K562 (cell line): ENCODE measurements around the gene TEDDM1. TPM values are rescaled to one million over a fixed set of nuclear protein-coding genes. Genes with fewer than 3 reads are reported as not detected.

Experiments
- CHD2 ChIP-seq: IDR thresholded peaks from 2 replicates; pipeline ENCODE4 v1.6.1; 2011; ENCODE audit warnings: low read depth, low read length
- CREB1 ChIP-seq, 2 experiments: sonication (generic) in 1 of 2; formaldehyde crosslinking in 1 of 2; IDR thresholded peaks; 2 replicates each; pipeline versions ENCODE4 v1.6.1 to v1.8.0; 2012 to 2022; ENCODE audit warnings: inconsistent platforms in 1 of 2, mild to moderate bottlenecking in 1 of 2, missing genetic modification reagents in 1 of 2, moderate library complexity in 1 of 2
- ELF4 ChIP-seq: fragments of 450-650 bp; formaldehyde crosslinking; IDR thresholded peaks from 2 replicates; pipeline ENCODE4 v1.4.0; 2022; ENCODE audit warnings: missing genetic modification characterization
- ERF ChIP-seq: fragments of 450-650 bp; formaldehyde crosslinking; IDR thresholded peaks from 2 replicates; pipeline ENCODE4 v1.4.0; 2020; ENCODE audit warnings: mild to moderate bottlenecking, mixed read lengths
- FOXA3 ChIP-seq, 2 experiments: fragments of 450-650 bp in 1 of 2; sonication (generic) in 1 of 2; formaldehyde crosslinking; IDR thresholded peaks in 1 of 2; conservative IDR thresholded peaks in 1 of 2; 2 replicates each; pipeline versions ENCODE4 v1.4.0 to v1.8.0; 2020 to 2022; ENCODE audit warnings: mild to moderate bottlenecking in 2 of 2, missing genetic modification reagents in 1 of 2
- GATA2 ChIP-seq: sonication (generic); formaldehyde crosslinking; IDR thresholded peaks from 2 replicates; pipeline ENCODE4 v1.4.0; 2020; ENCODE audit warnings: mild to moderate bottlenecking, missing genetic modification reagents
- HDAC2 ChIP-seq: fragments of 450-650 bp; IDR thresholded peaks from 2 replicates; pipeline ENCODE4 v1.6.1; 2016; ENCODE audit warnings: mild to moderate bottlenecking
- MYNN ChIP-seq, 2 experiments: sonication (generic); formaldehyde crosslinking in 1 of 2; IDR thresholded peaks; 2 replicates each; pipeline versions ENCODE4 v1.5.0 to v1.6.1; 2016 to 2020; ENCODE audit warnings: antibody characterized with exemption in 1 of 2, missing genetic modification reagents in 1 of 2
- NR1H2 ChIP-seq: sonication (generic); formaldehyde crosslinking; IDR thresholded peaks from 2 replicates; pipeline ENCODE4 v1.4.0; 2020; ENCODE audit warnings: mild to moderate bottlenecking, missing genetic modification reagents
- POLR2AphosphoS2 ChIP-seq: IDR thresholded peaks from 2 replicates; pipeline ENCODE4 v1.6.1; 2012; ENCODE audit warnings: low read length, improper control_type of control experiment
- POLR2B ChIP-seq: fragments of 450-650 bp; IDR thresholded peaks from 2 replicates; pipeline ENCODE4 v1.6.1; 2018; ENCODE audit warnings: low read depth; ENCODE audit not compliant: partially characterized antibody
- PTBP1 ChIP-seq: fragments of 200-400 bp; formaldehyde crosslinking; IDR thresholded peaks from 2 replicates; pipeline ENCODE4 v1.6.1; 2017; ENCODE audit warnings: low read depth, low read length
- polyA plus RNA-seq, 8 experiments: library from polyadenylated mRNA; depleted of rRNA in 4 of 8; stranded (reverse) in 5 of 8; unstranded in 3 of 8; fragments of >200 nt; fragmentation: Nextera tagmentation in 2 of 8; fragmentation: Illumina TruSeq in 1 of 8; extraction: Ambion mirVana in 2 of 8; extraction: Trizol in 1 of 8; gene quantifications; 2 replicates each; pipeline versions ENCODE4 v1.2.1 to v1.2.3, GENCODE V29; 2011 to 2014; ENCODE audit warnings: inconsistent platforms in 1 of 8, missing spikeins in 1 of 8
- total RNA-seq, 7 experiments: library from RNA; depleted of rRNA in 6 of 7; stranded (reverse); fragments of >200 nt in 6 of 7; fragmentation: Illumina TruSeq in 2 of 7; extraction: Trizol in 2 of 7; gene quantifications; 2 replicates each; pipeline versions ENCODE4 v1.2.1 to v1.2.3, GENCODE V29; 2011 to 2021; ENCODE audit warnings: low replicate concordance in 1 of 7
- TF ChIP-seq, protein P1 (sequence below): fragments of 450-650 bp; formaldehyde crosslinking; IDR thresholded peaks from 2 replicates; pipeline ENCODE4 v1.4.0; 2020; ENCODE audit warnings: mild to moderate bottlenecking, moderate library complexity
- TF ChIP-seq, protein P2 (sequence below), 2 experiments: fragments of 450-650 bp; IDR thresholded peaks; 2 replicates each; pipeline ENCODE4 v1.6.1; 2016
- TF ChIP-seq, protein P3 (sequence below), 2 experiments: fragments of 450-650 bp in 1 of 2; IDR thresholded peaks; 2 replicates each; pipeline ENCODE4 v1.6.1; 2011 to 2017; ENCODE audit warnings: low read depth in 2 of 2, antibody characterized with exemption in 1 of 2, borderline replicate concordance in 1 of 2, low read length in 1 of 2, mild to moderate bottlenecking in 1 of 2, mixed read lengths in 1 of 2; ENCODE audit not compliant: control insufficient read depth in 1 of 2
- TF ChIP-seq, protein P4 (sequence below): fragments of 450-650 bp; IDR thresholded peaks from 2 replicates; pipeline ENCODE4 v1.7.1; 2018; ENCODE audit warnings: mild to moderate bottlenecking, low read depth; ENCODE audit not compliant: partially characterized antibody

Gene TEDDM1
- total and polyA plus RNA-seq, 9 of the 15 experiments (the other 6 are each of a cell fraction or from before 2014, with no cell fraction given), result not detected

DNA sequence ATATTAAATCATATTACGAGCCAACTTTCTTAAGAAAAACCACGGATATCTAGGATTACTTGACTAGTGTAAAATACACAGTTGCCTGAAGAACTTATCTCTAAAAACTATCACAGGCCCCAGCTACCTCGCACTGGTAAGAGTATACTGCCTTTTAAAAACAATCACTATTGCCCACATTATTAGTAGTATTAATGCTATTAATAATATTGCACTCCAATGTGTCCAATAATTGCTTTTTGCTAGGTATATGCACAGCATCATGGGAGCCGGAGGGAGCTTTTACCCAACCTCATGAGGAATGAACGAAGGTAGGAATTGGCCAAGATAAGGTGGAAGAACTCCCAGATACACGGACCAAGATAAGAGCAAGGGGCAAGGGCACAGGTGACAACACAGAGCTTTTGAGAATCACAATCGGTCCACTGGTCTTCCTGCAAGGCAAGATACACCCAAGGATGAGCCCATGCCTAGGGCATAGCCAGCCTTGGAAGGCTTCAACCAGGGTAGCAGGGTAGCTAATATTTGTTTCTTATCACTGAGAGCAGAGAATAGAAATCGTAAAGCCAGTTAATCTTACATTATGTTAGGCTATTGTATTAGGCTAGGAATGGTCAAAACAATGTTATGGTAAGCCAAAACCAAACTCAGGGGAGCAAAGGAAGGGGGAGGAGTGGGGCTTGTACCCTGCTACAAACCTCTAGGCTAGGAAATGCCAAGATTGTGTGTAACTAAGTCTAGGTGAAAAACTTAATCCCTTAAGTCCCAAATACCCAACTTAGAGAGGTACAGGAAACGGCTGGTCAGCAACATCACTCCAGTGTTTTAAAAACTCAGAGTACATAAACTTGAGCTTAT lies 18.3 kb downstream of the TEDDM1 start (continued):
- TF ChIP-seq ERF (CRISPR knock-in tag) (peak; percentile 59; the same call in 1 of the 2 replicates), ELF4 (peak; percentile 63; the same call in 1 of the 2 replicates), CREB1 (IDR thresholded peaks at IDR 0.05) (no peak), CREB1 (CRISPR knock-in tag; IDR thresholded peaks at IDR 0.05) (no peak), MYNN (IDR thresholded peaks at IDR 0.05) (peak; percentile 50; the same call in 1 of the 2 replicates), MYNN (CRISPR knock-in tag; IDR thresholded peaks at IDR 0.05) (no peak), FOXA3 (CRISPR knock-in tag; conservative IDR thresholded peaks at IDR 0.05 in 1 of 2, IDR thresholded peaks at IDR 0.05 in 1 of 2) (0 out of 4 replicates have a peak, but pooled peaks of 1 of the 2 experiments have one; percentile 12), POLR2B (peak; percentile 56), PTBP1 (no peak), POLR2AphosphoS2 (peak; percentile 93), GATA2 (CRISPR knock-in tag) (peak; percentile 28; the same call in 1 of the 2 replicates), HDAC2 (no peak), CHD2 (peak; percentile 1; the same call in 1 of the 2 replicates), NR1H2 (CRISPR knock-in tag) (no peak)
- TF ChIP-seq, protein P1, sequence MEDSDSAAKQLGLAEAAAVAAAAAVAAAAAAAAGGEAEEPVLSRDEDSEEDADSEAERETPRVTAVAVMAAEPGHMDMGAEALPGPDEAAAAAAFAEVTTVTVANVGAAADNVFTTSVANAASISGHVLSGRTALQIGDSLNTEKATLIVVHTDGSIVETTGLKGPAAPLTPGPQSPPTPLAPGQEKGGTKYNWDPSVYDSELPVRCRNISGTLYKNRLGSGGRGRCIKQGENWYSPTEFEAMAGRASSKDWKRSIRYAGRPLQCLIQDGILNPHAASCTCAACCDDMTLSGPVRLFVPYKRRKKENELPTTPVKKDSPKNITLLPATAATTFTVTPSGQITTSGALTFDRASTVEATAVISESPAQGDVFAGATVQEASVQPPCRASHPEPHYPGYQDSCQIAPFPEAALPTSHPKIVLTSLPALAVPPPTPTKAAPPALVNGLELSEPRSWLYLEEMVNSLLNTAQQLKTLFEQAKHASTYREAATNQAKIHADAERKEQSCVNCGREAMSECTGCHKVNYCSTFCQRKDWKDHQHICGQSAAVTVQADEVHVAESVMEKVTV (CRISPR knock-in tag), result 0 out of 2 replicates have a peak, but pooled peaks have one; percentile 13
- TF ChIP-seq, protein P2, sequence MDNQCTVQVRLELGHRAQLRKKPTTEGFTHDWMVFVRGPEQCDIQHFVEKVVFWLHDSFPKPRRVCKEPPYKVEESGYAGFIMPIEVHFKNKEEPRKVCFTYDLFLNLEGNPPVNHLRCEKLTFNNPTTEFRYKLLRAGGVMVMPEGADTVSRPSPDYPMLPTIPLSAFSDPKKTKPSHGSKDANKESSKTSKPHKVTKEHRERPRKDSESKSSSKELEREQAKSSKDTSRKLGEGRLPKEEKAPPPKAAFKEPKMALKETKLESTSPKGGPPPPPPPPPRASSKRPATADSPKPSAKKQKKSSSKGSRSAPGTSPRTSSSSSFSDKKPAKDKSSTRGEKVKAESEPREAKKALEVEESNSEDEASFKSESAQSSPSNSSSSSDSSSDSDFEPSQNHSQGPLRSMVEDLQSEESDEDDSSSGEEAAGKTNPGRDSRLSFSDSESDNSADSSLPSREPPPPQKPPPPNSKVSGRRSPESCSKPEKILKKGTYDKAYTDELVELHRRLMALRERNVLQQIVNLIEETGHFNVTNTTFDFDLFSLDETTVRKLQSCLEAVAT (IDR thresholded peaks at IDR 0.05), result 0 out of 4 replicates have a peak, but pooled peaks of 1 of the 2 experiments have one; percentile 60
- TF ChIP-seq, protein P3, sequence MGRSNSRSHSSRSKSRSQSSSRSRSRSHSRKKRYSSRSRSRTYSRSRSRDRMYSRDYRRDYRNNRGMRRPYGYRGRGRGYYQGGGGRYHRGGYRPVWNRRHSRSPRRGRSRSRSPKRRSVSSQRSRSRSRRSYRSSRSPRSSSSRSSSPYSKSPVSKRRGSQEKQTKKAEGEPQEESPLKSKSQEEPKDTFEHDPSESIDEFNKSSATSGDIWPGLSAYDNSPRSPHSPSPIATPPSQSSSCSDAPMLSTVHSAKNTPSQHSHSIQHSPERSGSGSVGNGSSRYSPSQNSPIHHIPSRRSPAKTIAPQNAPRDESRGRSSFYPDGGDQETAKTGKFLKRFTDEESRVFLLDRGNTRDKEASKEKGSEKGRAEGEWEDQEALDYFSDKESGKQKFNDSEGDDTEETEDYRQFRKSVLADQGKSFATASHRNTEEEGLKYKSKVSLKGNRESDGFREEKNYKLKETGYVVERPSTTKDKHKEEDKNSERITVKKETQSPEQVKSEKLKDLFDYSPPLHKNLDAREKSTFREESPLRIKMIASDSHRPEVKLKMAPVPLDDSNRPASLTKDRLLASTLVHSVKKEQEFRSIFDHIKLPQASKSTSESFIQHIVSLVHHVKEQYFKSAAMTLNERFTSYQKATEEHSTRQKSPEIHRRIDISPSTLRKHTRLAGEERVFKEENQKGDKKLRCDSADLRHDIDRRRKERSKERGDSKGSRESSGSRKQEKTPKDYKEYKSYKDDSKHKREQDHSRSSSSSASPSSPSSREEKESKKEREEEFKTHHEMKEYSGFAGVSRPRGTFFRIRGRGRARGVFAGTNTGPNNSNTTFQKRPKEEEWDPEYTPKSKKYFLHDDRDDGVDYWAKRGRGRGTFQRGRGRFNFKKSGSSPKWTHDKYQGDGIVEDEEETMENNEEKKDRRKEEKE (IDR thresholded peaks at IDR 0.05; ENCODE audit: borderline replicate concordance in 1 of 2, control insufficient read depth in 1 of 2, low read depth in 2 of 2, low read length in 1 of 2), result 0 out of 4 replicates have a peak, but pooled peaks of 1 of the 2 experiments have one; percentile 9
- TF ChIP-seq, protein P4, sequence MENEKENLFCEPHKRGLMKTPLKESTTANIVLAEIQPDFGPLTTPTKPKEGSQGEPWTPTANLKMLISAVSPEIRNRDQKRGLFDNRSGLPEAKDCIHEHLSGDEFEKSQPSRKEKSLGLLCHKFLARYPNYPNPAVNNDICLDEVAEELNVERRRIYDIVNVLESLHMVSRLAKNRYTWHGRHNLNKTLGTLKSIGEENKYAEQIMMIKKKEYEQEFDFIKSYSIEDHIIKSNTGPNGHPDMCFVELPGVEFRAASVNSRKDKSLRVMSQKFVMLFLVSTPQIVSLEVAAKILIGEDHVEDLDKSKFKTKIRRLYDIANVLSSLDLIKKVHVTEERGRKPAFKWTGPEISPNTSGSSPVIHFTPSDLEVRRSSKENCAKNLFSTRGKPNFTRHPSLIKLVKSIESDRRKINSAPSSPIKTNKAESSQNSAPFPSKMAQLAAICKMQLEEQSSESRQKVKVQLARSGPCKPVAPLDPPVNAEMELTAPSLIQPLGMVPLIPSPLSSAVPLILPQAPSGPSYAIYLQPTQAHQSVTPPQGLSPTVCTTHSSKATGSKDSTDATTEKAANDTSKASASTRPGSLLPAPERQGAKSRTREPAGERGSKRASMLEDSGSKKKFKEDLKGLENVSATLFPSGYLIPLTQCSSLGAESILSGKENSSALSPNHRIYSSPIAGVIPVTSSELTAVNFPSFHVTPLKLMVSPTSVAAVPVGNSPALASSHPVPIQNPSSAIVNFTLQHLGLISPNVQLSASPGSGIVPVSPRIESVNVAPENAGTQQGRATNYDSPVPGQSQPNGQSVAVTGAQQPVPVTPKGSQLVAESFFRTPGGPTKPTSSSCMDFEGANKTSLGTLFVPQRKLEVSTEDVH, result peak; percentile 51
